Neural progenitor cell (in vitro differentiated cells): Measurements from ENCODE around the gene LTBP2. TPM values are rescaled to one million over a fixed set of nuclear protein-coding genes. Genes with fewer than 3 reads are reported as not detected.

Source experiments
- DNase-seq: peaks from one replicate; pipeline ENCODE4 v3.0.0-alpha.2; 2016; ENCODE audit warnings: low spot score
- H2AFZ ChIP-seq: fragments of 200-600 bp; sonication (generic); replicated peaks from 2 replicates; pipeline ENCODE4 v1.6.1; 2016; ENCODE audit warnings: antibody characterized with exemption
- H3F3A ChIP-seq: fragments of 200-600 bp; sonication (generic); 2 replicates; pipeline ENCODE4 v1.6.1; 2016; ENCODE audit warnings: antibody characterized with exemption, low read depth
- H3K27ac ChIP-seq: fragments of 200-600 bp; sonication (generic); 2 replicates; pipeline ENCODE4 v1.5.1; 2016; ENCODE audit warnings: mild to moderate bottlenecking
- H3K27me3 ChIP-seq: fragments of 200-600 bp; sonication (generic); 2 replicates; pipeline ENCODE4 v1.6.1; 2016; ENCODE audit warnings: mild to moderate bottlenecking, moderate library complexity
- H3K36me3 ChIP-seq: fragments of 200-600 bp; sonication (generic); 2 replicates; pipeline ENCODE4 v1.5.1; 2016
- H3K4me1 ChIP-seq: fragments of 200-600 bp; sonication (generic); 2 replicates; pipeline ENCODE4 v1.6.1; 2016; ENCODE audit warnings: mixed run types
- H3K4me2 ChIP-seq: fragments of 200-600 bp; sonication (generic); 2 replicates; pipeline ENCODE4 v1.6.1; 2016
- H3K4me3 ChIP-seq: fragments of 200-600 bp; sonication (generic); 2 replicates; pipeline ENCODE4 v1.5.1; 2016
- H3K79me2 ChIP-seq: fragments of 200-600 bp; sonication (generic); 2 replicates; pipeline ENCODE4 v1.6.1; 2016; ENCODE audit warnings: low read depth
- H3K9ac ChIP-seq: fragments of 200-600 bp; sonication (generic); 2 replicates; pipeline ENCODE4 v1.6.1; 2016
- H3K9me3 ChIP-seq: fragments of 200-600 bp; sonication (generic); 2 replicates; pipeline ENCODE4 v1.5.1; 2016; ENCODE audit warnings: low read depth
- H4K20me1 ChIP-seq: fragments of 200-600 bp; sonication (generic); 2 replicates; pipeline ENCODE4 v1.6.1; 2016; ENCODE audit warnings: low read depth
- H3K27ac Mint-ChIP-seq: 3 replicates; pipeline ENCODE4 v1.8.0; 2021; ENCODE audit warnings: mixed read lengths
- H3K27me3 Mint-ChIP-seq: 2 replicates; pipeline ENCODE4 v1.8.0; 2022; ENCODE audit warnings: low read depth, mild to moderate bottlenecking, inconsistent platforms, moderate library complexity, mixed read lengths; ENCODE audit not compliant: insufficient read depth
- H3K36me3 Mint-ChIP-seq: 3 replicates; pipeline ENCODE4 v1.8.0; 2021; ENCODE audit warnings: mixed read lengths
- H3K4me1 Mint-ChIP-seq: 3 replicates; pipeline ENCODE4 v1.8.0; 2021; ENCODE audit warnings: mixed read lengths
- H3K4me3 Mint-ChIP-seq: 3 replicates; pipeline ENCODE4 v1.8.0; 2021; ENCODE audit warnings: mild to moderate bottlenecking, moderate library complexity, mixed read lengths
- H3K9me3 Mint-ChIP-seq: 3 replicates; pipeline ENCODE4 v1.8.0; 2020; ENCODE audit warnings: mixed read lengths
- EZH2 ChIP-seq: fragments of 200-600 bp; sonication (generic); IDR thresholded peaks from 2 replicates; pipeline ENCODE4 v1.6.1; 2017; ENCODE audit warnings: antibody characterized with exemption, mild to moderate bottlenecking, moderate library complexity
- EZH2phosphoT487 ChIP-seq: fragments of 200-600 bp; sonication (generic); IDR thresholded peaks from 2 replicates; pipeline ENCODE4 v1.6.1; 2017; ENCODE audit warnings: antibody characterized with exemption
- total RNA-seq: library from RNA; depleted of rRNA; stranded (reverse); fragments of >200 nt; gene quantifications from 2 replicates; pipeline ENCODE4 v1.2.3, GENCODE V29; 2015; ENCODE audit warnings: low replicate concordance
- TF ChIP-seq, protein P1 (sequence below): fragments of 200-600 bp; sonication (generic); IDR thresholded peaks from 2 replicates; pipeline ENCODE4 v1.5.1; 2017; ENCODE audit warnings: antibody characterized with exemption, mild to moderate bottlenecking

LTBP2 gene
- total RNA-seq, 1 donor from 2014 or later, result 0.43 TPM

DNA sequence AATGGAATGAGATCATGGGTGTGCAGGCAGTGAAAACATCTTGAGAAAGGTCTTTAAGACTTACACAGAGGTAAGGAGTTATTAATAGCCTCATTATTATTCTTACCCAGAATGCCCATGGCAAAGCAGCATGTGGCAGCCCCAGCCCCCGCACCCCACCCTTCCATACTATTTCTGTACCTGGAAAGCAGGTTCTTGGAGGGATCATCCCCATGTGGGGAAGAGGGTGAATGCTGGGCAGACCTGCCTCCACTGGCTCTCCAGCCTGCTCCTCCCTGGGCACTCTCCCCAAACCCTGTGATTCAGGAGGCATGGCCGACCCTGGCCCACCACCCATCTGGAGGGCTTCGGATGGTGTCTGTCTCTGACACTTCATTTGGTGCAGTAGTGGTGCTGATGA is 147.3 kb downstream of the LTBP2 start:
- no peaks in the 10 kb centered on the region for H3K9me3 Mint-ChIP-seq
- H3K9ac ChIP-seq, result no peak overlapping the region
- TF ChIP-seq, protein P1, sequence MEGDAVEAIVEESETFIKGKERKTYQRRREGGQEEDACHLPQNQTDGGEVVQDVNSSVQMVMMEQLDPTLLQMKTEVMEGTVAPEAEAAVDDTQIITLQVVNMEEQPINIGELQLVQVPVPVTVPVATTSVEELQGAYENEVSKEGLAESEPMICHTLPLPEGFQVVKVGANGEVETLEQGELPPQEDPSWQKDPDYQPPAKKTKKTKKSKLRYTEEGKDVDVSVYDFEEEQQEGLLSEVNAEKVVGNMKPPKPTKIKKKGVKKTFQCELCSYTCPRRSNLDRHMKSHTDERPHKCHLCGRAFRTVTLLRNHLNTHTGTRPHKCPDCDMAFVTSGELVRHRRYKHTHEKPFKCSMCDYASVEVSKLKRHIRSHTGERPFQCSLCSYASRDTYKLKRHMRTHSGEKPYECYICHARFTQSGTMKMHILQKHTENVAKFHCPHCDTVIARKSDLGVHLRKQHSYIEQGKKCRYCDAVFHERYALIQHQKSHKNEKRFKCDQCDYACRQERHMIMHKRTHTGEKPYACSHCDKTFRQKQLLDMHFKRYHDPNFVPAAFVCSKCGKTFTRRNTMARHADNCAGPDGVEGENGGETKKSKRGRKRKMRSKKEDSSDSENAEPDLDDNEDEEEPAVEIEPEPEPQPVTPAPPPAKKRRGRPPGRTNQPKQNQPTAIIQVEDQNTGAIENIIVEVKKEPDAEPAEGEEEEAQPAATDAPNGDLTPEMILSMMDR, result no peak
- TF ChIP-seq EZH2phosphoT487 (no peak), EZH2 (no peak)

DNA sequence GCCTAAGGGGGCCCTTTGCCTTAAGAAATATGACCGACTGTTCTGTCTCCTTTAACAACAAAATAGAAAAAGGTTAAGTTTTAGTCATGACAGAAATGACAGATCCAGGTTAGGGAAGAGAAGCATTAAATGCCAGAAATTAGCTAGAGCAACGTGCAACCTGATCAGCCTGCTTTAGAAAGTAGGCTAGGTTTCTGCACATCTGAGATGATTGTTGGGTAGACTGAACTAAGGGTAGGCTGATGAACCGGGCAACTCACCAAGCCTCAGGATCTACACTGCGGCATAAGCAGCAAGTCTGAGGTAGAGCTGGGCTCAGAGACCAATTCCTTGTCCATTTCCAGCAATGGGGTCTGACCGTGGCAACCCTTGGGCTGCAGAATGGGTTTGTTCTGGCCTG is 148.3 kb downstream of the LTBP2 start:
- H3K36me3 ChIP-seq, result no peaks in the 10 kb centered on the region
- no peak overlapping the region for H3K4me3 ChIP-seq
- no peaks in the 10 kb centered on the region for H3K79me2 ChIP-seq
- H3K9me3 ChIP-seq, result no peaks in the 10 kb centered on the region
- no peak overlapping the region for H2AFZ ChIP-seq
- no peaks in the 10 kb centered on the region for H3K27me3 ChIP-seq
- no peaks in the 10 kb centered on the region for H3K4me1 Mint-ChIP-seq
- H3K27me3 Mint-ChIP-seq, result peaks cover 6% of the 10 kb centered on the region
- H3K9ac ChIP-seq, result no peak overlapping the region
- H3K36me3 Mint-ChIP-seq, result no peaks in the 10 kb centered on the region
- DNase-seq, result no peak
- H3K4me1 ChIP-seq, result no peaks in the 10 kb centered on the region
- no peak overlapping the region for H3K27ac ChIP-seq
- H3K4me2 ChIP-seq, result no peak overlapping the region
- no peak overlapping the region for H3K4me3 Mint-ChIP-seq
- H3F3A ChIP-seq, result no peaks in the 10 kb centered on the region
- H3K9me3 Mint-ChIP-seq, result no peaks in the 10 kb centered on the region
- no peaks in the 10 kb centered on the region for H4K20me1 ChIP-seq
- TF ChIP-seq, protein P1, result no peak
- no peak for TF ChIP-seq EZH2
- no peak for TF ChIP-seq EZH2phosphoT487
- no peak overlapping the region for H3K27ac Mint-ChIP-seq

More for the DNA sequence above, 147.3 kb downstream of the LTBP2 start:
- Histone ChIP-seq H2AFZ (no peak overlapping the region), H3K27me3 (no peaks in the 10 kb centered on the region), H3K4me3 (no peak overlapping the region), H3F3A (no peaks in the 10 kb centered on the region), H3K4me2 (no peak overlapping the region), H3K36me3 (no peaks in the 10 kb centered on the region), H3K79me2 (no peaks in the 10 kb centered on the region), H3K9me3 (no peaks in the 10 kb centered on the region), H4K20me1 (no peaks in the 10 kb centered on the region), H3K4me1 (peaks cover 3% of the 10 kb centered on the region), H3K27ac (no peak overlapping the region)
- DNase-seq, result no peak
- no peak overlapping the region for H3K4me3 Mint-ChIP-seq
- no peaks in the 10 kb centered on the region for H3K36me3 Mint-ChIP-seq
- H3K4me1 Mint-ChIP-seq, result no peaks in the 10 kb centered on the region
- H3K27me3 Mint-ChIP-seq, result peaks cover 4% of the 10 kb centered on the region
- H3K27ac Mint-ChIP-seq, result no peak overlapping the region

DNA sequence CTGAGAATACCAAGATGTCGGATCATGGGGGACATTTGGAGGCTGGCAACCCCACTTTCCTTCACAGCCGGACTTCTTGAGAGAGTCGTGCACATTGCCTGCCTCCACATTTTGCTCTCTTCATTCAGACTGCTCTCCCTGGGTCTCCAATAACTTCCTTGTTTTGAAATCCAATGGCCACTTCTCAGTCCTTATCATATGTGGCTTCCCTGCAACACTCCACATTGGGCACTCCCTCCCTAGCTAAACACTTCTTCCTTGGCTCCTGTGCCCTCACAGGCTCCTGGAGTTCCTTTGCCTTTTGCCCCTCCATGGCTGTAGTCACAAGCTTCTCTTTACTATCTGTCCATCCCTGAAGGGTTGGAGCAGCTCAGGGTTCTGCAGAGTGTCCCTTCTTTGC is 149.0 kb downstream of the LTBP2 start:
- Histone ChIP-seq H3K4me1 (peaks cover 1% of the 10 kb centered on the region), H3K9ac (no peak overlapping the region), H3K9me3 (no peaks in the 10 kb centered on the region), H3K36me3 (no peaks in the 10 kb centered on the region), H3K27ac (no peak overlapping the region), H4K20me1 (no peaks in the 10 kb centered on the region), H3F3A (peaks cover 1% of the 10 kb centered on the region), H3K4me3 (no peak overlapping the region), H3K4me2 (no peak overlapping the region), H3K79me2 (no peaks in the 10 kb centered on the region), H2AFZ (no peak overlapping the region), H3K27me3 (no peaks in the 10 kb centered on the region)
- no peak overlapping the region for H3K27ac Mint-ChIP-seq
- H3K9me3 Mint-ChIP-seq, result no peaks in the 10 kb centered on the region
- DNase-seq, result no peak
- H3K27me3 Mint-ChIP-seq, result peaks cover 6% of the 10 kb centered on the region
- no peak for TF ChIP-seq EZH2
- TF ChIP-seq, protein P1, result no peak
- TF ChIP-seq EZH2phosphoT487, result no peak
- no peaks in the 10 kb centered on the region for H3K4me1 Mint-ChIP-seq
- no peaks in the 10 kb centered on the region for H3K36me3 Mint-ChIP-seq
- H3K4me3 Mint-ChIP-seq, result no peak overlapping the region
